ENCODE measurements around the gene ZNF674.

The ZNF674 gene

GRCh38 chrX:46571423-46572339 lies 26.5 kb upstream of the ZNF674 start:
- no peak for DNase-seq (ENCODE audit: low read depth)
- TF ChIP-seq CTCF (IDR thresholded peaks at IDR 0.05; ENCODE audit: control insufficient read depth, insufficient read depth, low read depth, low read length, missing control alignments), result no peak
- H3K4me3 ChIP-seq (ENCODE audit: control insufficient read depth, low read depth, low read length), result no peak overlapping the region

- no peak overlapping the region for H3K4me3 ChIP-seq (ENCODE audit: control insufficient read depth, low read depth, low read length)
- no peak for DNase-seq (ENCODE audit: low read depth)
- no peak for TF ChIP-seq CTCF (IDR thresholded peaks at IDR 0.05; ENCODE audit: control insufficient read depth, insufficient read depth, low read depth, low read length, missing control alignments)
Measured at GRCh38 chrX:46569621-46570020, 24.4 kb upstream of the ZNF674 start.

- no peak for DNase-seq (ENCODE audit: low read depth)
- no peak overlapping the region for H3K4me3 ChIP-seq (ENCODE audit: control insufficient read depth, low read depth, low read length)
- TF ChIP-seq CTCF (IDR thresholded peaks at IDR 0.05; ENCODE audit: control insufficient read depth, insufficient read depth, low read depth, low read length, missing control alignments), result no peak
Measured at GRCh38 chrX:46567388-46567787, 22.2 kb upstream of the ZNF674 start.

- H3K4me3 ChIP-seq (ENCODE audit: control insufficient read depth, low read depth, low read length), result no peak overlapping the region
- TF ChIP-seq CTCF (IDR thresholded peaks at IDR 0.05; ENCODE audit: control insufficient read depth, insufficient read depth, low read depth, low read length, missing control alignments), result no peak
- DNase-seq (ENCODE audit: low read depth), result no peak
Measured at GRCh38 chrX:46561824-46562657, 16.8 kb upstream of the ZNF674 start.

- no peak for DNase-seq (ENCODE audit: low read depth)
- no peak for TF ChIP-seq CTCF (IDR thresholded peaks at IDR 0.05; ENCODE audit: control insufficient read depth, insufficient read depth, low read depth, low read length, missing control alignments)
- H3K4me3 ChIP-seq (ENCODE audit: control insufficient read depth, low read depth, low read length), result no peak overlapping the region
Measured at GRCh38 chrX:46559062-46559461, 13.8 kb upstream of the ZNF674 start.

GRCh38 chrX:46554942-46555341 lies 9.7 kb upstream of the ZNF674 start:
- H3K4me3 ChIP-seq (ENCODE audit: control insufficient read depth, low read depth, low read length), result no peak overlapping the region
- no peak for TF ChIP-seq CTCF (IDR thresholded peaks at IDR 0.05; ENCODE audit: control insufficient read depth, insufficient read depth, low read depth, low read length, missing control alignments)
- DNase-seq (ENCODE audit: low read depth), result no peak
